Measurements from ENCODE around the gene MTA3.
A peak's percentile ranks its signal among the peaks of the same experiment; 100 is the strongest.
"Not testable (repeated sequence)": the region's sequence is repeated elsewhere in the genome, so short reads cannot be mapped to it uniquely, and the experiment has no call there.

The MTA3 gene

GRCh38 chr2:42566025-42566424 lies 2.4 kb upstream of the MTA3 start:
- no peak overlapping the region for H3K4me3 ChIP-seq
- peak overlapping the region in 4 of 21 experiments; percentile 55 to 98 (median 82) for H3K27ac ChIP-seq

GRCh38 chr2:42566837-42567321 lies 1.6 kb upstream of the MTA3 start:
- no peak overlapping the region for H3K4me3 ChIP-seq
- peak overlapping the region in 14 of 21 experiments; percentile 3 to 98 (median 92) for H3K27ac ChIP-seq

GRCh38 chr2:42567364-42567763 lies 1.1 kb upstream of the MTA3 start:
- peak overlapping the region in 18 of 21 experiments; percentile 3 to 98 (median 92) for H3K27ac ChIP-seq
- H3K4me3 ChIP-seq, result no peak overlapping the region

- Histone ChIP-seq H3K4me3 (peak overlapping the region in 6 of 7 experiments; percentile 91 to 99 (median 93)), H3K27ac (peak overlapping the region in 20 of 21 experiments; percentile 15 to 98 (median 91))
Observed at GRCh38 chr2:42567806-42568400, 529 bp upstream of the MTA3 start.

GRCh38 chr2:42569116-42569711 lies 782 bp downstream of the MTA3 start:
- H3K27ac ChIP-seq, result peak overlapping the region; percentile 83 to 98 (median 92)
- H3K4me3 ChIP-seq, result peak overlapping the region; percentile 78 to 99 (median 93)

GRCh38 chr2:42569883-42570282 lies 1.5 kb downstream of the MTA3 start:
- Histone ChIP-seq H3K4me3 (peak overlapping the region in 4 of 7 experiments; percentile 78 to 95 (median 92)), H3K27ac (peak overlapping the region in 11 of 21 experiments; percentile 84 to 98 (median 96))

- Histone ChIP-seq H3K27ac (no peak overlapping the region), H3K4me3 (no peak overlapping the region)
Observed at GRCh38 chr2:42572297-42573081, 4.1 kb downstream of the MTA3 start.

GRCh38 chr2:42573256-42573655 lies 4.8 kb downstream of the MTA3 start:
- Histone ChIP-seq H3K4me3 (no peak overlapping the region), H3K27ac (no peak overlapping the region)

GRCh38 chr2:42575458-42576064 lies 7.1 kb downstream of the MTA3 start:
- Histone ChIP-seq H3K4me3 (no peak overlapping the region), H3K27ac (no peak overlapping the region)

- Histone ChIP-seq H3K4me3 (no peak overlapping the region), H3K27ac (no peak overlapping the region)
Observed at GRCh38 chr2:42578621-42579020, 10.2 kb downstream of the MTA3 start.

GRCh38 chr2:42581257-42581656 lies 12.8 kb downstream of the MTA3 start:
- H3K27ac ChIP-seq, result no peak overlapping the region
- no peak overlapping the region for H3K4me3 ChIP-seq

GRCh38 chr2:42584628-42585027 lies 16.2 kb downstream of the MTA3 start:
- not testable (repeated sequence) for H3K27ac ChIP-seq, H3K4me3 ChIP-seq

GRCh38 chr2:42585779-42586178 lies 17.3 kb downstream of the MTA3 start:
- no peak overlapping the region for H3K4me3 ChIP-seq

GRCh38 chr2:42587526-42588117 lies 19.2 kb downstream of the MTA3 start:
- no peak overlapping the region for H3K27ac ChIP-seq
- H3K4me3 ChIP-seq, result no peak overlapping the region

More at GRCh38 chr2:42585779-42586178, 17.3 kb downstream of the MTA3 start:
- H3K27ac ChIP-seq, result no peak overlapping the region

- H3K27ac ChIP-seq, result no peak overlapping the region
- H3K4me3 ChIP-seq, result no peak overlapping the region
Observed at GRCh38 chr2:42588121-42588520, 19.7 kb downstream of the MTA3 start.

GRCh38 chr2:42590176-42590575 lies 21.7 kb downstream of the MTA3 start:
- Histone ChIP-seq H3K27ac (no peak overlapping the region), H3K4me3 (no peak overlapping the region)

GRCh38 chr2:42593282-42593681 lies 24.9 kb downstream of the MTA3 start:
- no peak overlapping the region for H3K4me3 ChIP-seq
- H3K27ac ChIP-seq, result no peak overlapping the region

- Histone ChIP-seq H3K27ac (no peak overlapping the region), H3K4me3 (no peak overlapping the region)
Observed at GRCh38 chr2:42598656-42599055, 30.2 kb downstream of the MTA3 start.

GRCh38 chr2:42601076-42601475 lies 32.6 kb downstream of the MTA3 start:
- H3K27ac ChIP-seq, result no peak overlapping the region
- no peak overlapping the region for H3K4me3 ChIP-seq
